NCI-H69 (cell line): Measurements from ENCODE around the gene CREB3L2.

Experiments
- DNase-seq: peaks from one replicate; lab custom pipeline; 2025; lab: John Stamatoyannopoulos, UW

Gene CREB3L2

GRCh38 chr7:137870684-137871083, 131.2 kb downstream of the CREB3L2 start:
- no peak for DNase-seq

GRCh38 chr7:137870078-137870477, 131.8 kb downstream of the CREB3L2 start:
- DNase-seq = no peak

- no peak for DNase-seq
These were observed 132.6 kb downstream of the CREB3L2 start for GRCh38 chr7:137869260-137869659.

GRCh38 chr7:137867289-137867688, 134.6 kb downstream of the CREB3L2 start:
- DNase-seq = no peak

GRCh38 chr7:137865764-137866163, 136.1 kb downstream of the CREB3L2 start:
- DNase-seq = no peak

GRCh38 chr7:137862964-137863363, 138.9 kb downstream of the CREB3L2 start:
- DNase-seq = no peak

DNA sequence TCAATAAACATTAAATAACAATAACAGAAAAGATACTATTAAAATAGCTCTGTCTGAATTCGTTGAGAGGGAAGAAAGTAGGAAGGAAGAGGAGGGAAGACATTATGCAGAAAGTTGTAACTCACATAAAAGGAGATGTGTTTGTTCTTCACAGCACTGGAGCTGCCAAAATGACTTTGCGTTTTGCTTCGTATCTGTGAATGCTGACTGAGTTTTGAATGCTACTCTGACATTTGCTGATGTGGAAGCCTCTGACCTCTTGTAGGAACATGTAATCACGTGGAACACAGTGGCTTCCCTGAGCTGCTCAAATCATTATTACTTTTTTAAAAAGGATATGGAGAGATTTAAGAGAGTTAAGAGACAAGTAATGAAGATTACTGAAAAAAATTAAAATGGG, 139.5 kb downstream of the CREB3L2 start:
- no peak for DNase-seq

DNA sequence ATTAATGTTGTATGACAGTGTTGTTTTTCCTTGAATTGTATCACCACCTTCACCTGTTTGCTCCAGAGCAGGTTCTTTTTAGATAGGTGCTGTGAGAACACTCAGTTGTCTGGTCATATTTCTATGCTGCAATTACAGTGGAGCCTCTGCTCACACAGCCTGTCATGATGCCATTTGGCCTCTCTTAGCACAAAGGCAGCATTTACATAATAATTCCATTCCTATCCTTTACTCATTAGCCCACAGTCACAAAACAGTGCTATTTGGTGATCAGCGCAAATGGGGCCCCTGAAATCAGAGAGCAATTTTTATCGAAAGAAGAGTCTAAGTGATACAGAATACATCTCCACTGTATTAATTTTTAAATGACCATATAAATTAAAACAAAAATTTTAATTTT, 141.3 kb downstream of the CREB3L2 start:
- DNase-seq = no peak

DNA sequence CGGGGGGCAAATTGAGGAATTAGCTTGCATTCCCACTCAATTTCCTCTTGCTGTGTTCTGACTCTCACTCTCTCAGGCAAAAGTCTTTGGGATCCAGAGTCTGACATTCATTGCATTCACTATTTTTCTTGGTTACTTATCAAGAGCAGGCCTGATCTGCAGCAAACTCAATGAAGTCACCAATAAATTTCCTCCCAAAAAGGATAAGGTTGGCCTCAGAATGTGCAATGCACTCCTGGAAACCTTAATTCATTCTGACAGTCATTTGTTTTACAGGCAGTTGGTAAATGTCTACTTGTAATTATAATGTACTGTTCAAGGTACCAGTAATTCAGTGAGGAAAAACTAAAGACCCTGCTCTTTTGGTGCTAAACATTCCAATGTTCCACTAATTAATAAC, 148.8 kb downstream of the CREB3L2 start:
- no peak for DNase-seq

- no peak for DNase-seq
These were observed 149.8 kb downstream of the CREB3L2 start for GRCh38 chr7:137852108-137852507.

DNA sequence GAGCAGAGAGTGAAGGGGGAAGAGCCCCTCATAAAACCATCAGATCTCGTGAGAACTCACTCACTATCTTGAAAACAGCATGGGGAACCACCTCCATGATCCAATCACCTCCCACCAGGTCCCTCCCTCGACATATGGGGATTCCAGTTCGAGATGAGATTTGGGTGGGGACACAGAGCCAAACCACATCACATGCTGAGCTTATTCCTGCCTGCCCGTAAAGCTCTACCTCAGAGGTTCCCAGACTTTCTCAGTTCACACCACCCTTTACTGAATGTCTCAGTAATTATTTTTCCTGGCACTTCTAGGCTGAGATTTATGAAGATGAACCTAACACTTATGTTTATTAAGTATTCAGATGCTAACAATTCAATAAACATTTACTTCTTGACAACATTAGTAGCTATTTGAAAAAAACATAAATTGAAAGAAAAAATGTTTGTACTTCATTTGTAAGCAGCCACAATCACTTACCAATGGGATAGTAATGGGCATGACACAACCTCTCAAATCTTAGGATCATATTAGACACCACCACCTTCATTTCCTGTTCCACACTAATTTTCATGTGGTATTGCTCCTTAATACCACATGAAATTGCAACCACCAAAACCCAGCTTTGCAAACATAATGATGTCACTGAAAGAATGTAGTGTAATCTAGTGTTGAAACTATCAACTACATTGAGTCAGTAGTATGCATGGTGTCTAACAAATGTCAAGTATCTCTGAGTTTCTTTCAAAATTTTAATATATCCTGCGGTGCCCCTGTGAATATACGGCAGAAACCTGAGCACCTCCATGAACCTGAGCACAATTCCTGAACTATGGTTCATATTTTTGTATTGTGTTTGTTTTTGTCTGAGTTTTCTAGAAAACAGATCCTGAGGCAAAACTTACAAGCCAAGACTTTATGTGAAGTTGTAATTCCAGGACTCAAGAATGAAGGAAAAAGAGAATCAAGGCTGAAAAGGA, 150.6 kb downstream of the CREB3L2 start:
- DNase-seq = no peak

DNA sequence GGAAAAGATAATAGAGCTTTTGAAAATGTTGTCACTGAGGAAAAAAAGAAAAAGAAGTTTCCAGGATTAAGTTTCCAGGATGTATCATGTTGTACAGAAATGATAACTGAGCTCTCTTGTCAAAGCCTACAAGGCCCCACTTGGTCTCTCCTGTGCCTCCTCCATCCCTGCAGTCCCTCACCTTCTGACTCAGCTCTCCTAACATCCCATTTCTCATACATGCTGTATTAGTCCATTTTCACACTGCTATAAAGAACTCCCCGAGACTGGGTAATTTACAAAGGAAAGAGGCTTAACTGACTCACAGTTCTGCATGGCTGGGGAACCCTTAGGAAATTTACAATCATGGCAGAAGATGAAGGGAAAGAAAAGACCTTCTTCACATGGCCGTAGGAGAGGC, 151.3 kb downstream of the CREB3L2 start:
- DNase-seq = no peak

DNA sequence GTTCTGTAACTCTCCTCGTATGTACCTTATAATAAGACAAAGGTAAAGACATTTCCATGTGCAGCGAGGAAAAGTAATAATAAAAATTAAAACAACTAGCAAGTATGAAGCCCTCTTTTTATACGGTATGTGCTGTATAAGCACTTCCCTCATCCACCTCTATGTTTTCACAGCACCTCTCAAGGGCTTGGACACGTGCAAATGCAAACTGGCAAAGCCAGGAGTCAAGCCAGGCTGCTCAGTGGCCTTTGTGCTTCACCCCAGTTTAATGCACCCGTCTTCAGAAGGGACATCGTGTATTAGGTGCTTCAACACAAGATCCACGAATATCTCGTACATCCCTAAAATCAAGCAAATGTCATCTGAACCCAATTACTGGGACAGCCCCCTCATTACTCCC, 153.8 kb downstream of the CREB3L2 start:
- no peak for DNase-seq

- peak; percentile 44 for DNase-seq
These were observed 154.3 kb downstream of the CREB3L2 start for GRCh38 chr7:137847568-137848050.

DNA sequence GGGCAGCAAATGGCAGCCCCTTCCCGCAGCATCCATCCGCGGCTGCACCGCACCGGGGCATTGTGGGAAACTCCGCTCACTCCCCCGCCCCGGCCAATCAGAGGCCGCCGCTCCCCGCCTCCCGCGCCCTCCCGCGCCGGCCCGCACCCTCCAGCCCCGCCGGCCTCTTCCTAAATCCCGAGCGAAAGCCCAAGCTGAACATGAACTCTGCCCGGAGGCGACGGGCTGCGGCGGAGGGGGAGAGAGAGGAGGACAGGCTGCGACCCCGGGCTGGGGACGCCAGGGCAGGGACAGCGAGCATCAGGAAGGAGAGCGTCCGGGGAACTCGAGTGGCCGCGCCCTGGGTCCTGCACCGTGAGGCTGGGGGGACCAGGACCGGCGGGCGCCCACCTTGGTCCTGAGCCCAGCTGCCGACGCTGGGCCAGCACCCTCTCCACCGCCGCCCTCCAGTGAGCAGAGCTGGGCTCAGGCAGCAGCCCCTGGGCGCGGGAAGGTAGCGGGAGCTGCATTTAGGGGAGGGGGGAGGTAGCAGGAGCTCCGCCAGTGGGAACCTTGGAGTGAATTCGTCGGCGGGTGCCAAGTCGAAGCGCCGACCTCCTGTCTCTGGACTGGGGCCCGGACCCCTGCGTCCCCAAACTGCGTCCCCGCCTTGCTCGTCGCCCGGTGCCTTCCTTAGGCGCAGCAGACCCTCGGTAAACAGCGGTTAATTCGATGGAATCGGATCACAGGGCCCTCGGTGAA, 154.9 kb downstream of the CREB3L2 start, which contains the start of gene DGKI:
Gene DGKI, minus strand, starts transcription at position 148 of the 741 bp plus-strand sequence.
- peak; percentile 44 for DNase-seq

DNA sequence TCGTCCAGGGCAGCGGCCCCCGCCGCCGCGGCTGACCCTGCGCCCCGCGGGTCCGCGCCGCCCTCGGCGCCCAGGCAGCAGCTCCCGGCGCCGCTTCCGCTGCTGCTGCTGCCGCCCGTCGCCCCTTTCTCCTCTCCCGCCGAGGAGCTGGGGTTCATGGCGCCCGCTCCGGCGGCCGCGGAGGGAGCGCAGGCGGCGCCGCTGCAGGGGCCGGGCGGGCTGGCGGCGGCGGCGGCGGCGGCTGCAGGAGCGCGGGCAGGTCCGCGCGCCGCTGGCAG, 155.4 kb downstream of the CREB3L2 start:
- DNase-seq = peak; percentile 68

DNA sequence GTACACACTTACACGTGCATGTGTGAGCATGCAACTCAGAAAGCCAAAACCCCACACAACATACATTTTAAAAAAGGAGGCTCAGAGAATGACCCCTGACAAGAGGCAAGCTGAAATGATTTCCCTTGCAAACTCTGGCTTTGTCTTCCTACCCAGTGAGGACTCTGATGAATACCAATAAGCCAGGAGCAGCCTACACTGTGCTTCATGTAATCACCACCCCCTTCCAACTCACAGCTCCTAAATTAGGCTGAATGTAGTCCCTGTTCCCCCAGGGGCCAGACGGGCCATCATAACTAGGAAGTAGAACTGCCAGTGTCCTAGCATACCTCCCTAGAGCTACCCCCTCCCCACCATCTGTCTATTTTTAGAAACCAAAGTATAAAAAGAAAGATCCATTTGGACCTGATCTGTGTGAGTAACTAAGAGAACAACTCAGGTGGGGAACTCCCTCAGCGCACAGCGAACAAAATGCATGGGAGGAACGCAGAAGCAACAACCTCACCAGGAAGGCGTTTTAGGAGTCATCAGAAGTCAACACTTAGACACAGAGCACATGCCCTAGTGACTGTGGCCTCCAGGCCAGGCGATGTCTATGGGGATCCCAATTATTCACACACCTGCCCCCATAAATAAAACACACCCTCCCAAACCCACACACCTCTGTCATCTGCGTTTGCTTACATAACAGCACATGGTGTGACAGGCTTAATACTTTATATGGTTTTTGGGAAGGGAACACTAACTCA, 157.0 kb downstream of the CREB3L2 start:
- no peak for DNase-seq

GRCh38 chr7:137839903-137840779, 161.7 kb downstream of the CREB3L2 start:
- DNase-seq = peak; percentile 69

- no peak for DNase-seq
These were observed 163.1 kb downstream of the CREB3L2 start for GRCh38 chr7:137838706-137839315.

- no peak for DNase-seq
These were observed 165.3 kb downstream of the CREB3L2 start for GRCh38 chr7:137836541-137836940.

DNA sequence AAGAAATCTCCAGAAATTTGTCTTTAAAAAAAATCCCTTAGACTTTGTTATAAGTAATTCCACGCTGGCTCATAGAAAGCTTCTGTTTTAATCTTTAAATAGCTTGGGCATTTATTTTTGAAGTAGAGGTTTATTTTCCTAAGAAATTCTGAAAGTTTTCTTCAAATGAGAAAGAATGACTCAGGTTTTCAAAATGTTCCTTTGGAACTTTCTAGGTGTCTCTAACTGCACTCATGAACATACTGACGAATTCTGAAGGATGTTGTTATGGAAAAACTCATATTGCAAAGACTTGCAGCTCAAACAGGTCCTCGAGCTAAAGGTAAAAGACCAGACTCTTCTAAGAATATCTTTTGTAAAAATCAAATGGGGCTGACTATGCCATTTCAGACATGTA, 165.8 kb downstream of the CREB3L2 start:
- no peak for DNase-seq
